H9 (cell line): ENCODE measurements around the gene PLEKHG3. TPM values are rescaled to one million over a fixed set of nuclear protein-coding genes. Genes with fewer than 3 reads are reported as not detected.

Experiments used
- DNase-seq: peaks from one replicate; pipeline ENCODE4 v3.0.0-alpha.2; 2017
- H2AFZ ChIP-seq: one replicate; pipeline ENCODE4 v1.6.1; 2013; ENCODE audit warnings: mild to moderate bottlenecking, low read length, control low read depth, moderate library complexity
- H2AK5ac ChIP-seq: 2 replicates; pipeline ENCODE4 v1.6.1; 2013; ENCODE audit warnings: low read length, control low read depth, mixed read lengths; ENCODE audit not compliant: insufficient read length
- H2BK120ac ChIP-seq: one replicate; pipeline ENCODE4 v1.6.1; 2013; ENCODE audit warnings: low read depth, mild to moderate bottlenecking, low read length, control low read depth, inconsistent platforms; ENCODE audit not compliant: poor library complexity, severe bottlenecking
- H2BK12ac ChIP-seq: 2 replicates; pipeline ENCODE4 v1.6.1; 2013; ENCODE audit warnings: low read length, control low read depth, mixed read lengths, low read depth; ENCODE audit not compliant: insufficient read length
- H2BK15ac ChIP-seq: 2 replicates; pipeline ENCODE4 v1.6.1; 2013; ENCODE audit warnings: low read depth, low read length, control low read depth
- H2BK20ac ChIP-seq: one replicate; pipeline ENCODE4 v1.6.1; 2013; ENCODE audit warnings: low read depth, mild to moderate bottlenecking, low read length, control low read depth, inconsistent platforms; ENCODE audit not compliant: poor library complexity, severe bottlenecking
- H2BK5ac ChIP-seq: 2 replicates; pipeline ENCODE4 v1.6.1; 2013; ENCODE audit warnings: low read length, control low read depth, mixed read lengths; ENCODE audit not compliant: insufficient read length
- H3K14ac ChIP-seq: 2 replicates; pipeline ENCODE4 v1.6.1; 2013; ENCODE audit warnings: low read length, control low read depth; ENCODE audit not compliant: insufficient read depth
- H3K18ac ChIP-seq: 2 replicates; pipeline ENCODE4 v1.6.1; 2013; ENCODE audit warnings: low read depth, mild to moderate bottlenecking, mixed read lengths, low read length, control low read depth; ENCODE audit not compliant: insufficient read length
- H3K23ac ChIP-seq: 2 replicates; pipeline ENCODE4 v1.6.1; 2013; ENCODE audit warnings: low read length, control low read depth, mixed read lengths, low read depth; ENCODE audit not compliant: insufficient read length
- H3K23me2 ChIP-seq: 2 replicates; pipeline ENCODE4 v1.6.1; 2013; ENCODE audit warnings: low read depth, mild to moderate bottlenecking, mixed read lengths, low read length, control low read depth; ENCODE audit not compliant: insufficient read length, poor library complexity, severe bottlenecking
- H3K27ac ChIP-seq: 2 replicates; pipeline ENCODE4 v1.5.1; 2013; ENCODE audit warnings: low read length, control low read depth, mixed read lengths, low read depth; ENCODE audit not compliant: insufficient read length
- H3K27me3 ChIP-seq: 2 replicates; pipeline ENCODE4 v1.6.1; 2013; ENCODE audit warnings: low read length, control low read depth, inconsistent platforms; ENCODE audit not compliant: insufficient read depth
- H3K4ac ChIP-seq: 2 replicates; pipeline ENCODE4 v1.6.1; 2013; ENCODE audit warnings: low read depth, mild to moderate bottlenecking, control low read depth, inconsistent platforms, low read length, moderate library complexity
- H3K4me1 ChIP-seq: 2 replicates; pipeline ENCODE4 v1.6.1; 2013; ENCODE audit warnings: low read length, control low read depth, inconsistent platforms; ENCODE audit not compliant: insufficient read depth
- H3K4me2 ChIP-seq: 2 replicates; pipeline ENCODE4 v1.6.1; 2013; ENCODE audit warnings: low read length, control low read depth, mixed read lengths; ENCODE audit not compliant: insufficient read length, insufficient read depth
- H3K56ac ChIP-seq: 2 replicates; pipeline ENCODE4 v1.6.1; 2013; ENCODE audit warnings: low read depth, mild to moderate bottlenecking, mixed read lengths, low read length, control low read depth; ENCODE audit not compliant: insufficient read length
- H3K79me1 ChIP-seq: 2 replicates; pipeline ENCODE4 v1.6.1; 2013; ENCODE audit warnings: low read depth, mild to moderate bottlenecking, moderate library complexity, low read length, control low read depth, inconsistent platforms; ENCODE audit not compliant: insufficient read depth, poor library complexity, severe bottlenecking
- H3K79me2 ChIP-seq: 2 replicates; pipeline ENCODE4 v1.6.1; 2013; ENCODE audit warnings: low read length, control low read depth, inconsistent platforms; ENCODE audit not compliant: insufficient read depth
- H3K9ac ChIP-seq: 2 replicates; pipeline ENCODE4 v1.6.1; 2013; ENCODE audit warnings: low read length, control low read depth, mixed read lengths; ENCODE audit not compliant: insufficient read length; ENCODE audit errors: extremely low read depth
- H3K9me3 ChIP-seq: one replicate; pipeline ENCODE4 v1.6.1; 2013; ENCODE audit warnings: low read depth, low read length, inconsistent platforms; ENCODE audit not compliant: control insufficient read depth
- H3T11ph ChIP-seq: one replicate; pipeline ENCODE4 v1.6.1; 2013; ENCODE audit warnings: mild to moderate bottlenecking, low read length, control low read depth, inconsistent platforms
- H4K20me1 ChIP-seq: one replicate; pipeline ENCODE4 v1.6.1; 2013; ENCODE audit not compliant: control insufficient read depth, insufficient read length, insufficient read depth
- H4K5ac ChIP-seq: 2 replicates; pipeline ENCODE4 v1.6.1; 2013; ENCODE audit warnings: low read depth, mild to moderate bottlenecking, mixed read lengths, low read length, control low read depth; ENCODE audit not compliant: insufficient read length
- H4K8ac ChIP-seq: replicated peaks from 2 replicates; pipeline ENCODE4 v1.6.1; 2013; ENCODE audit warnings: low read length, control low read depth, mixed read lengths, low read depth; ENCODE audit not compliant: insufficient read length
- H4K91ac ChIP-seq: 2 replicates; pipeline ENCODE4 v1.6.1; 2013; ENCODE audit warnings: low read depth, mild to moderate bottlenecking, moderate library complexity, mixed read lengths, low read length, control low read depth; ENCODE audit not compliant: insufficient read length
- H3K27ac Mint-ChIP-seq, 3 experiments: 2 replicates in 2 of 3; 3 replicates in 1 of 3; pipeline ENCODE4 v1.8.0; 2020 to 2021; ENCODE audit warnings: mixed read lengths in 3 of 3, mild to moderate bottlenecking in 1 of 3, moderate library complexity in 1 of 3
- H3K27me3 Mint-ChIP-seq: 2 replicates; pipeline ENCODE4 v1.8.0; 2021; ENCODE audit warnings: low read depth, mild to moderate bottlenecking, moderate library complexity, mixed read lengths
- H3K36me3 Mint-ChIP-seq, 3 experiments: 2 replicates in 2 of 3; 3 replicates in 1 of 3; pipeline ENCODE4 v1.8.0; 2020 to 2021; ENCODE audit warnings: low read depth in 3 of 3, mixed read lengths in 3 of 3; ENCODE audit not compliant: insufficient read depth in 1 of 3
- H3K4me1 Mint-ChIP-seq, 2 experiments: 2 replicates each; pipeline ENCODE4 v1.8.0; 2020; ENCODE audit warnings: mixed read lengths in 2 of 2
- H3K4me3 Mint-ChIP-seq, 2 experiments: 2 replicates in 1 of 2; 3 replicates in 1 of 2; pipeline ENCODE4 v1.8.0; 2020 to 2021; ENCODE audit warnings: mild to moderate bottlenecking in 2 of 2, mixed read lengths in 2 of 2, moderate library complexity in 1 of 2
- H3K9me3 Mint-ChIP-seq, 2 experiments: 2 replicates in 1 of 2; 3 replicates in 1 of 2; pipeline ENCODE4 v1.8.0; 2020; ENCODE audit warnings: mild to moderate bottlenecking in 2 of 2, mixed read lengths in 2 of 2, moderate library complexity in 1 of 2
- CTCF ChIP-seq: fragments of 200-600 bp; sonication (generic); conservative IDR thresholded peaks from 3 replicates; pipeline ENCODE4 v1.8.0; 2021; ENCODE audit warnings: antibody characterized with exemption, mild to moderate bottlenecking
- WGBS: extraction: QIAGEN DNeasy Blood & Tissue Kit; methylation state at CpG from one replicate; pipeline ENCODE4 v1.1.7; 2013; ENCODE audit warnings: missing lambda C conversion rate, low lambda C conversion rate, mixed read lengths; ENCODE audit not compliant: insufficient read length; ENCODE audit errors: extremely low coverage; 5-methylcytosine and 5-hydroxymethylcytosine counted together
- total RNA-seq: library from RNA; stranded (reverse); gene quantifications from 2 replicates; pipeline ENCODE4 v1.2.1, GENCODE V29; 2021

The PLEKHG3 gene
- total RNA-seq, 1 experiment from 2014 or later = 48.5 TPM

GRCh38 chr14:64733899-64734298, 29.7 kb downstream of the PLEKHG3 start:
- H2BK12ac ChIP-seq = no peak overlapping the region
- H3K4me1 Mint-ChIP-seq = peaks cover 24 to 29% of the 10 kb centered on the region in 2 experiments
- no peak overlapping the region for H2BK20ac ChIP-seq
- no peak overlapping the region for H3K4ac ChIP-seq
- H2BK5ac ChIP-seq = no peak overlapping the region
- peaks cover 26 to 51% (median 47%) of the 10 kb centered on the region in 3 experiments; a peak in 6 of 7 replicates for H3K36me3 Mint-ChIP-seq
- H4K91ac ChIP-seq = no peak overlapping the region
- H3K27ac ChIP-seq = no peak overlapping the region
- H3K9me3 Mint-ChIP-seq = no peaks in the 10 kb centered on the region
- H2BK15ac ChIP-seq = no peak overlapping the region
- H3K27me3 Mint-ChIP-seq = no peaks in the 10 kb centered on the region
- H3K9me3 ChIP-seq = no peaks in the 10 kb centered on the region
- H3T11ph ChIP-seq = no peak overlapping the region
- H2AFZ ChIP-seq = no peak overlapping the region
- no peak overlapping the region for H3K14ac ChIP-seq
- no peaks in the 10 kb centered on the region; the same call in 1 of the 2 replicates for H3K4me1 ChIP-seq
- H4K8ac ChIP-seq = no peak overlapping the region
- H3K79me2 ChIP-seq = no peaks in the 10 kb centered on the region
- no CpG with 5 or more reads among the region's 1 CpG for WGBS
- no peaks in the 10 kb centered on the region for H4K20me1 ChIP-seq
- H3K56ac ChIP-seq = no peak overlapping the region
- no peak overlapping the region for H3K4me3 Mint-ChIP-seq
- no peak overlapping the region for H3K18ac ChIP-seq
- no peak overlapping the region for H4K5ac ChIP-seq
- no peak for DNase-seq
- H3K27ac Mint-ChIP-seq = peak overlapping the region in 1 of 3 experiments; percentile 25; a peak in 2 of 7 replicates
- no peak overlapping the region for H2AK5ac ChIP-seq
- no peak overlapping the region for H3K9ac ChIP-seq
- no peak for TF ChIP-seq CTCF
- H3K27me3 ChIP-seq = no peaks in the 10 kb centered on the region
- no peaks in the 10 kb centered on the region for H3K79me1 ChIP-seq
- H3K4me2 ChIP-seq = no peak overlapping the region
- H3K23me2 ChIP-seq = no peaks in the 10 kb centered on the region
- no peak overlapping the region for H3K23ac ChIP-seq
- H2BK120ac ChIP-seq = no peak overlapping the region
